ENCODE data around the gene OGDH. TPM values are rescaled to one million over a fixed set of nuclear protein-coding genes. Genes with fewer than 3 reads are reported as not detected.

OGDH gene
- polyA plus RNA-seq, 3 donors, result 41.0 to 74.1 (median 49.9) TPM

GRCh38 chr7:44664780-44665461 lies 58.5 kb downstream of the OGDH start:
- H2AFZ ChIP-seq (ENCODE audit: insufficient read depth, low read depth, low read length, poor library complexity, severe bottlenecking), result no peak overlapping the region
- H3K27ac Mint-ChIP-seq, result peak overlapping the region in 4 of 7 donors; percentile 8 to 54 (median 31)
- no peak for TF ChIP-seq CTCF (IDR thresholded peaks at IDR 0.05)
- H3K4me3 ChIP-seq (replicated peaks in 1 of 3; ENCODE audit: low read depth in 2 of 3, low read length in 3 of 3), result no peak overlapping the region
- WGBS (ENCODE audit: insufficient coverage), result 60% methylated on average over 3 of the region's 4 CpGs
- peaks cover 16% of the 10 kb centered on the region for H3K4me1 Mint-ChIP-seq
- intact Hi-C loops (cut with micrococcal nuclease), result no loop called here
- H3K79me2 ChIP-seq (ENCODE audit: insufficient read depth, low read length), result peaks cover 25% of the 10 kb centered on the region
- no peaks in the 10 kb centered on the region for H3K27me3 ChIP-seq (ENCODE audit: control insufficient read depth in 2 of 2, insufficient read depth in 2 of 2, low read length in 2 of 2)
- no peak overlapping the region for H3K9ac ChIP-seq (ENCODE audit: insufficient read depth, low read length, poor library complexity, severe bottlenecking)
- no peak overlapping the region for H3K4me2 ChIP-seq (replicated peaks; ENCODE audit: extremely low read depth, low read length, poor library complexity, severe bottlenecking)
- H3K9me3 ChIP-seq (replicated peaks in 1 of 2; ENCODE audit: control insufficient read depth in 1 of 2, insufficient read depth in 1 of 2, low read length in 2 of 2), result peaks cover 13 to 15% of the 10 kb centered on the region in 2 donors
- peaks cover 57 to 85% of the 10 kb centered on the region in 2 donors for H3K36me3 ChIP-seq (replicated peaks in 1 of 2; ENCODE audit: control insufficient read depth in 1 of 2, insufficient read depth in 2 of 2, low read length in 2 of 2)
- H3K36me3 Mint-ChIP-seq, result peaks cover 70 to 92% of the 10 kb centered on the region in 2 donors
- no peak overlapping the region for H3K4me3 Mint-ChIP-seq
- H3K4me1 ChIP-seq (ENCODE audit: control insufficient read depth in 1 of 2, insufficient read depth in 2 of 2, low read length in 2 of 2), result peaks cover 0 to 3% of the 10 kb centered on the region in 2 donors
- no peak for DNase-seq
- H4K20me1 ChIP-seq (ENCODE audit: insufficient read depth, low read length), result peaks cover 28% of the 10 kb centered on the region
- H3K27me3 Mint-ChIP-seq (ENCODE audit: low read depth in 3 of 3), result peaks cover 0 to 1% (median 0%) of the 10 kb centered on the region in 3 donors
- peak overlapping the region in 1 of 2 donors; percentile 44 for H3K27ac ChIP-seq (ENCODE audit: low read depth in 1 of 2, low read length in 2 of 2)
- peaks cover 11 to 18% (median 16%) of the 10 kb centered on the region in 7 donors for H3K9me3 Mint-ChIP-seq

- H3K9me3 Mint-ChIP-seq, result peaks cover 6 to 10% (median 9%) of the 10 kb centered on the region in 7 donors
- peak overlapping the region in 1 of 2 donors; percentile 42 for H3K27ac ChIP-seq (ENCODE audit: low read depth in 1 of 2, low read length in 2 of 2)
- H3K4me3 Mint-ChIP-seq, result no peak overlapping the region
- peaks cover 6 to 8% of the 10 kb centered on the region in 2 donors for H3K9me3 ChIP-seq (replicated peaks in 1 of 2; ENCODE audit: control insufficient read depth in 1 of 2, insufficient read depth in 1 of 2, low read length in 2 of 2)
- H3K36me3 Mint-ChIP-seq, result peaks cover 69 to 92% of the 10 kb centered on the region in 2 donors
- H4K20me1 ChIP-seq (ENCODE audit: insufficient read depth, low read length), result peaks cover 33% of the 10 kb centered on the region
- H3K79me2 ChIP-seq (ENCODE audit: insufficient read depth, low read length), result peaks cover 17% of the 10 kb centered on the region
- DNase-seq, result no peak
- H3K9ac ChIP-seq (ENCODE audit: insufficient read depth, low read length, poor library complexity, severe bottlenecking), result no peak overlapping the region
- H3K4me3 ChIP-seq (replicated peaks in 1 of 3; ENCODE audit: low read depth in 2 of 3, low read length in 3 of 3), result no peak overlapping the region
- 100% methylated on average over 4 of the region's 9 CpGs for WGBS (ENCODE audit: insufficient coverage)
- peaks cover 16% of the 10 kb centered on the region for H3K4me1 Mint-ChIP-seq
- TF ChIP-seq CTCF (IDR thresholded peaks at IDR 0.05), result no peak
- no peaks in the 10 kb centered on the region for H3K27me3 ChIP-seq (ENCODE audit: control insufficient read depth in 2 of 2, insufficient read depth in 2 of 2, low read length in 2 of 2)
- H3K27ac Mint-ChIP-seq, result peak overlapping the region in 3 of 7 donors; percentile 8 to 63 (median 32)
- H3K27me3 Mint-ChIP-seq (ENCODE audit: low read depth in 3 of 3), result peaks cover 0 to 1% (median 0%) of the 10 kb centered on the region in 3 donors
- H3K36me3 ChIP-seq (replicated peaks in 1 of 2; ENCODE audit: control insufficient read depth in 1 of 2, insufficient read depth in 2 of 2, low read length in 2 of 2), result peaks cover 55 to 85% of the 10 kb centered on the region in 2 donors
- H2AFZ ChIP-seq (ENCODE audit: insufficient read depth, low read depth, low read length, poor library complexity, severe bottlenecking), result no peak overlapping the region
- no peak overlapping the region for H3K4me2 ChIP-seq (replicated peaks; ENCODE audit: extremely low read depth, low read length, poor library complexity, severe bottlenecking)
- intact Hi-C loops (cut with micrococcal nuclease), result no loop called here
- peaks cover 0 to 3% of the 10 kb centered on the region in 2 donors for H3K4me1 ChIP-seq (ENCODE audit: control insufficient read depth in 1 of 2, insufficient read depth in 2 of 2, low read length in 2 of 2)
Observed at GRCh38 chr7:44665531-44666213, 59.2 kb downstream of the OGDH start.

Data from CD14-positive monocyte (primary cell).